NCI-H748 (cell line): ENCODE measurements around the gene ZDHHC5.
"Not testable (repeated sequence)": the region's sequence is repeated elsewhere in the genome, so short reads cannot be mapped to it uniquely, and the experiment has no call there.

Experiments used
- DNase-seq: peaks from one replicate; lab custom pipeline; 2025; ENCODE audit not compliant: unreplicated experiment; lab: John Stamatoyannopoulos, UW

ZDHHC5 gene

DNA sequence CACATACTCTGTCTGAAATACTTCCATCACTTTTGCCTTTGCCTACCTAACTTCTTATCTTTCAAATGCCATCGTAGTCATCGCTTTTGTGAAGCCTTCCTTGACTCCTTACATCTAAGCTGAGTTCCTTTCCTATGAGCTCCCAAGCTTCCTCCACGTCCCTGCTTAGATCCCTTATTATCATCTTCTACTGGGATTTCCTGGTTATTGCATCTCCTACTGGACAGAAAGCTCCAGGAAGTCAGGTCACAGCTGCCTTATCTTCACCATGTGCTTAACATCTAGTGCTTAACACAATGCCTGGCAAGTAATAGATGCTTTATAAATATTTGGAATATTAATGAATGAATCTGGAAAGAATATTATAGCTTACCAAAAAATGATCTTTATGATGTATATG is 24.1 kb upstream of the ZDHHC5 start:
- DNase-seq = no peak

DNA sequence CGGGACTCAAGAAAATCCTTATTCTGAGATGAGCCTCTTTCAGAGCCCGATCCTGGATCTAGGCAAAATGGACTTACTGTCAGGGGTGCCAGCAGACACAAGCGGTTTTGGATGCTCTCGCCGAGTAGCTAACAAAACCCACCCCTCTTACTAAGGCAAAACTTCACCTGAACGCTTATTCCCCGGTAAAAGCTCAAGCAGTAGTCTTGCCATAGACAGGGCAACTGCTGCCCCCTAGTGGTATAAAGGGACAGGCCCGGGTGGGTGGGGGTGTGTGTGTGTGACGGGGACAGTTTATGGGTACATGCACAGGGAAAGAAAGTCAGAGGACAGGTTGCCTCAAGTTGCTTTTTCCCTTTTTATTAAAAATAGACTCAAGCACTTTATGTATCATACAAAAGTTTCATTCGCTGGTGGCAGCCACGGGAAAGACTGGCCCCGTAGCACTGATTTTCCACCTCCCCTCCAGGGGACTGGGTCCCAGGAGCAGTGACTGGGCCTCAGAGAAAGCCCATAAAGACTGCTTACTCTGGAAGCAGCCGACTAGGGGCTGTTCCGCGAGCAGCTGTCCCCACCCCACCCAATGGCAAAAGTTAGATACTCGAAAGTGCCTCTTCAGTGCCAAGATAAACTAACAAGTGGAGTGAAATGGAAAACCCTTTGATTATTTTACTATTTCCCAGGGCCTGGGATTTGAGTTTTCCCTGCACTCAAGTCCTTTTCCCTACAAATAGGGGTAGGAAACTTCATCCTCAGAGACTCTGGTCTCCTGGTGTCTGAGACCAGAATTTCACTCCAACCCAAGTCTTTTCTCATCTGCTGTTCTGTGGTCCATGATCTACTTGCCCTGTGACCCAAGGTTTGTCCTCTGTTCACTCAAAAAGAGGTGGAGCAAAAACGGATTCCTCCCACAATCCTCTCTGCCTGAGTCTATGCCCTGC is 22.9 kb upstream of the ZDHHC5 start:
- peak; percentile 79 for DNase-seq

DNA sequence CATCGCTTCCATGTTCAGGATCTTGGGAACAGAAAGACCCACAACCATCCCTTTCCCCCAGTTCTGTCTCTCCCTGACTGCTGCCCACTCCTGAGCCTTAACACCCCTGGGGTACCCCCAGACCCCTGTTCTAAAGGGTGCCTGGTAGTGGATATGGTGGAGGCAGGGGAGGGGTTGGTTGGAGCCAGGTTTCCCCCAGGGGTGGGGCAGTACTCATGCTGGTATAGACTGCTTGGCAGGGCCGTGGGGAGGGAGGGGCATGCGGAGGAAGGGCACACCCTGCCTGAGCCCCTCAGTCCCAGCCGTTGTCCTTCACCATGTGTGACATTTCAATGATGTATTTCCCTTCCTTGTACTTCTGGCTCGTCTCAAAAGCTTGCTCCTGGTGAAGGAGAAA is 22.2 kb upstream of the ZDHHC5 start:
- no peak for DNase-seq

DNA sequence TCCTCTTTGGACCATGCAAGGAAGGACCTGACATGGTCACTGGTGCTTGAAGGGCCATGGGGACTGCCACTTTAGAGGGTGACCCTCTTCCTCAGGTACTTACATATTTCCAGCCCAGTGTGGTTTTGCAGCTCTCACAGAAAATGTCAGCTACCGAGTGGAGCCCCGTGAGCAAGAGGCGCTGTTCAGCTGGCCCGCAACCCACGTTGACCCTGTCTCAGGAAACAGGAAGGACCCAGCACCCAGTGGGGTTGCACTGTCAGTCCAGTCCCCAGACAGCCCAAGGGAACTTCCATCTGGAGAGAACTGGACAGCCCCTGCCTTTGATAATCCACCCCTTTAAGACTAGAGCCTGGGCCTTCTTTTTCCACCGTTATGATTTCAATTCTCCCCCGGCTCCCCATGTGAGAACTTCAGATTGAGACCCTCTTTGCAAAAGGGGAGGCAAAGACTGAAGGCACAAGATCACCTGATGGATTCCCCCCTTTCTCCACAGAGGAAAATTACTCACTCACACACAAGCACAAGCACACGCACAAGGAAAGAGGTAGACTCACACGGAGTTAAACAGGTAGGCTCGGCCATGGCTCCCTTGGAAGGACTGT is 21.6 kb upstream of the ZDHHC5 start:
- no peak for DNase-seq

DNA sequence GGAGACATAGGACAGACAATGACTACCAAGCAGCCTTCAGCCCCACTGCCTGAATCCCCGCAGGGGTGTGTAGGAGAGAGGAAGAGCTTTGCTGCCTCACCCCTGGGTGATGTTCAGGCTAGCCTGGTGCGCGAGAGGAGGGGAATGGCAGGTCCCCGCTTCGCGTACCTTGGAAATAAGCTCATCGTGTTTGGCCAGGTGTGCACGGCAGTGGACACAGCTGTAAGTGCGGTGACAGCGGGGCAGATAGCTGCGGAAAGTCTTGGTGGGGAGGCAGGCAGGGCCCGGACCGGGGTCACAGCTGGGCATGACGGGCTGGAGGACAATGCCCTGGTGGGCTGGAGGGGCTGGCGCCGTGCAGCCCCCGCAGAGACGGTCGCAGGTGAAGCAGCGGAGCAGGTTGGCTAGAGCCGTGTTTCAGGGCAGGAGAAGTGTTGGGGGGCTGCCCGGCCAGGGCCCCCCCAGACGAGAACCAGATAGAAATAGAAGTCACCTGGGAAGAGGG is 21.1 kb upstream of the ZDHHC5 start:
- peak; percentile 62 for DNase-seq

DNA sequence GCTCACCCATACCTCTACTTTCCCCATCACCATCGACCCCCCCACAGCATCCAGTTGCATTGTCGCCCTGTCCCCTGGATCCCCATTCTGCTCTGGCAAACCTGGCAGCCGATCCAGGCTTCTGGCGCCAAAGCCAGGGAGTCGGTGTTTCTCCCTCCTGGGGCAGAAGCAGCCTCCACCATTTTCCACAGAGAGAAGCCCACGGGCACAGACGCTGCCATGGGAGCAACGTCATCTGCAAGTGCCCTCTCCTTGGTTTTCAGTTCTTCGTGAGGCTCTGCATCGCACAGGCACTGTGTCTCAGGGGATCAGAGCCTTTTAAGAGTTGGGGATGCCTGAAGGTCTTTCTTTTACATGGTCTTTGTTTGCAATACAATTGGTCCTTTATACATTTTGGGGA is 20.5 kb upstream of the ZDHHC5 start:
- peak; percentile 39 for DNase-seq

DNA sequence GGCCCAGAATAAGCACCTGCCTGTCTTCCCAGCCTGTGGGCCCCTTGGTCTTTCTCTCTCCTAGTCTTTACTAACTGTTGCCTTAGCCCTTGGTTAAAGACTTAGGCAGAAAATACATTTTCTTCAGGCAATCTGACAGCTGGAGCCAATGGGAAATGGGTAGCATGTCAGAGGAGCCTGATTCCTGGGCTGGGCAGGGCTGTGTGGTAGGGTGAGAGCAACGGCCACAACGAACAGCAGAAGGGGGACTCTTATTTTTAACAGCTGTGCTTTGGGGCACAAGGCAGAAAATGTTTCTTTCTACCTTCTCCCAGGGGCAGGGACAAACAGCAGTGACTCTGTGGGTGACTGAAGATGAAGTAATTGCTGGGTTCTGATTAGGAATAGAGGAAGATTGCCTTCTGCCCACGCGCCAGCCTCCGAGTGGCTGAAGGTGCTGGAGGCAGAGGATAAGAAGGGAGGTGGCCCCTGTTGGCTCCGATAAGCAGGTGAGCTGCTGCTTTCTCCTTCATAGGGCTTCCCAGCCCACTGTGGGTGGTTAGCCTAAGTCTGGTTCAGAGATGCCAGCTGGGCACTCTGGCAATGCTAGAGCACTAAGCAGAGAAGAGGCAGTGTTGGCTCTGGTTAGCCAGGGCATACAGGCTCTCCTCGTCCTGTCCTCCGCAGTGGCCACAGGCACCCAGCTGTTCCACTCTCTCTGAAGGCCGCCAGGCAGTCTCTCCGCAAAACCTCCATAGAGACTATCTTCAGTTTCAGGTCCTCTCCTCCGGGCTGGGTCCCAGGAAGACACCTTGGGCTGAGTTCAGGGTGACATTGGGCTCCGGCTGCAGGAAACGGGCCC is 19.7 kb upstream of the ZDHHC5 start:
- no peak for DNase-seq

DNA sequence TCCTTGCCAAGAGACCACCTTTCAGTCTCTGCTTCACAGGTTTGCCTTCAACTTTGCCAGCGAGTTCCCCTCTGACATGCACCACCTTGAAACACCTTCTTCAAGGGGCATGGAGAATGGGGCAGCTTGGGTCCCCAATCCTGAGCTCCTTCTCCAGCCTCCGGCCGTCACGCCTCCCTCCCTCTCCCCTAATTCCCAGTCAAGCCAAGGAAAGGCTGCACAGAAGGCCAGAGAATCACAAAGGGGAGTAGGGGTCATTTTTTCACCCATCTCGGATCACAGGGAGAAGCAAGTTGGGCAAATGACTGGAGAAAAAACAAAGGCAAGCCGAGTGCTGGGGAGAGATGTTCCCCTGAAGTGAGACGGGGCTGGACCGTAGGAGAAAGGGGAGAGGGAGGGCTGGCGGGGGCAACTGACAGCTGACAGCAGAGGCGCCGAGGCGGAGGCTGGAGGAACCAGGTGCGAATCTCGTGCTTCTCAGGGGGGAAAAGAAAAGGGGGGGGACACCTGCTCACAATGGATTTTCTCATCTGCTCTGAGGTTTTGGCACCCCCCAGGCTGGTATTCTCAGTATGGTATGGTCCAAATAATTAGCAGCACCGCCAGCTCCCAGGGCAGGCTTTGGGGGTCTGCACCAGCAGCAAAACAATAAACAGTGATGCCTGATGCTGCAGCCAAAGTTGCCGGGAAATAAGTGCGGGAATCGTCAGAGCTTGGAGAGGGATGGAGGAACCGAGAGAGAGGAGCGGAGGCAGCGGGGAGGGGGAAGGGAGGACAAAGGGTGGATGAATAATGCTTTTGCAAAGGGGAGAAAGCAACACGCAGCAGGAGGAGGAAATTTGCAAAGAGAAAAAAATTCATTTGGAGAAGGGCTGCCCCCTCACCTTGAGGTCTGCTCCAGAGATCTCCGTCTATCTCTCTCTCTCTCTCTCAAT is 18.8 kb upstream of the ZDHHC5 start:
- DNase-seq = peak; percentile 36

DNA sequence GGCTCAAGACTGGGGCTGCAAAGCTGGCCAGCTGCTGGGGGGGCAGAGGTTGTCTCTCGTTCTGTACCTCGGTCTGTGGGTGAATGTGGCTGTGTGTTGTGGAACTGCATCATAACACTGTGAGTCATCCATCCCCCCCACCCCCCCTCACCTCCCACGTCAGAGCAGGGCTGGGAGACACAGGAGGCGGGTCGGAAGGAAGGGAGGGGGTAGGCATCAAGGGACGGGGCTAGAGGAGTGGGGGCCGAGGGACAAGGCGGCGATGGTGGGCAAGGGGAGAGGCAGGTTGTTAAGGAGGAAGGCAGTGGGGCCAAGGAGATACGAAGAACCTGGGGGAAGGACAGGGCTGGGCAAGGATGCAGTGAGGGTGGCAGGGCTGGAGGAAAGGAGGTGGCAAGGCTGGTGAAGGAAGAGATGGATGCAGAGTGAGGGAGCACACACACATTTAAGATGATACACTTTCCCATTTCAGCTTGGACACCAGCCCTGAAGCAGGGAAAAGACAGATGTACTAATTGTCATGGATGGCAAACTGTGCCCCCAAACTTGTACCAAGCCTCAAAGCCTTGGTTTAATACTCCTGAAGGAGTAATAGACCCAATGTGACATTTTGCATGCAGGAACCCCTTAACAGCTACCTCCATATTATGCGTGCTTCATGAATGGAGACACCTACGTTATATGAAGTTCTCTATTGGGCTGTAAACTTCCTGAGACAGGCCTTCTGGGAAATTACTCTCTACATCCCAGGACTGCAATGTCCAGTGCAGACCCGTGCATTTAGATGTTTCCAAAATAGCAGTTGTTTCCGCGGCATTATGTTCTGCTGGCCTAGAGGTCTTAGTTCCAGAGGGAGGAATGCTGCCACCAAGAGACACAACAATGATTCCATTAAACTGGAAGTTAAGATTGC is 17.8 kb upstream of the ZDHHC5 start, which contains the start of gene YPEL4:
YPEL4 (minus strand) TSS at position 87 of the 913 bp plus-strand sequence. CDS start 2,805 bp downstream, outside the sequence.
- DNase-seq = peak; percentile 58

DNA sequence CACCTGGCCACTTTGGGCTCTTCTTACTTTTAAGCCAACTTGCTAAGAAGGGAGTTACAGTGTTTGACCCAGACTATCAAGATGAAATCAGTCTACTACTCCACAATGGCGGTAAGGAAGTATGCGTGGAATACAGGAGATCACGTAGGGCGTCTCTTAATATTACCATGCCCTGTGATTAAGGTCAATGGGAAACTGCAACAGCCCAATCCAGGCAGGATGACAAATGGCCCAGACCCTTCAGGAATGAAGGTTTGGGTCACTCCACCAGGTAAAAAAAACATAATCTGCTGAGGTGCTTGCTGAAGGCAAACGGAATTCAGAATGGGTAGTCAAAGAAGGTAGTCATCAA is 17.2 kb upstream of the ZDHHC5 start:
- DNase-seq = no peak

DNA sequence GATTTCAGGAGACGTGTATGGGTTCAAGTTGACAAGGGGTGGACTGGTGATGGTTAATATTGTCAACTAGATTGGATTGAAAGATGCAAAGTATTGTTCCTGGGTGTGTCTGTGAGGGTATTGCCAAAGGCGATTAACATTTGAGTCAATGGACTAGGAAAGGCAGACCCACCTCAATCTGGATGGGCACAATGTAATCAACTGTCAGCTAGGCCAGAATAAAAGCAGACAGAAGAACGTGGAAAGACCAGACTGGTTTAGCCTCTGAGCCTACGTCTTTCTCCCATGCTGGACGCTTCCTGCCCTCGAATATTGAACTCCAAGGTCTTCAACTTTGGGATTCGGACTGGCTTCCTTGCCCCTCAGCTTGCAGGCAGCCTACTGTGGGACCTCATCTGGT is 16.5 kb upstream of the ZDHHC5 start:
- no peak for DNase-seq

DNA sequence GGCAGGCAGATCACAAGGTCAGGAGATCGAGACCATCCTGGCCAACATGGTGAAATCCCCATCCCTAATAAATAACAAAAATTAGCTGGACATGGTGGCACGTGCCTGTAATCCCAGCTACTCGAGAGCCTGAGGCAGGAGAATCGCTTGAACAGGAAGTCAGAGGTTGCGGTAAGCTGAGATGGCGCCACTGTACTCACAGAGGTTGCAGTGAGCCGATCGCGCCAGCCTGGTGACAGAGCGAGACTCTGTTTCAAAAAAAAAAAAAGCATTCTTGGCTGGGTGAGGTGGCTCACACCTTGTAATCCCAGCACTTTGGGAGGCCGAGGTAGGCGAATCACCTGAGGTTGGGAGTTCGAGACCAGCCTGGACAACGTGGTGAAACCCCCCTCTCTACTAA is 15.7 kb upstream of the ZDHHC5 start:
- DNase-seq = not testable (repeated sequence)

DNA sequence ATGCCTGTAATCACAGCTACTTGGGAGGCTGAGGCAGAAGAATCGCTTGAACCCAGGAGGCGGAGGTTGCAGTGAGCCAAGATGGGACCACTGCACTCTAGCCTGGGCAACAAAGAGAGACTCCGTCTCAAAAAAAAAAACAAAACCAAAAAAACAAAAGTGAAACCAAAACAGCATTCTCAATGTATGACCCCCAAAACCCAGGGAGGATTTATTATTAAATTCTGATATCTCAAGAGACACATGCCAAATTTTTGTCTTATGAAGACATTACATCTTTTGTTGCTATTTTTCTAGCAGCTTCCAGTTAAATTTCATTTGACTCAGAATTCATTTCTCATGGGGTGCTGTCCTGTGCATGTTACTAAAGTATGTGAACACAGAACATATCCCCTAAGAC is 15.3 kb upstream of the ZDHHC5 start:
- DNase-seq = no peak

DNA sequence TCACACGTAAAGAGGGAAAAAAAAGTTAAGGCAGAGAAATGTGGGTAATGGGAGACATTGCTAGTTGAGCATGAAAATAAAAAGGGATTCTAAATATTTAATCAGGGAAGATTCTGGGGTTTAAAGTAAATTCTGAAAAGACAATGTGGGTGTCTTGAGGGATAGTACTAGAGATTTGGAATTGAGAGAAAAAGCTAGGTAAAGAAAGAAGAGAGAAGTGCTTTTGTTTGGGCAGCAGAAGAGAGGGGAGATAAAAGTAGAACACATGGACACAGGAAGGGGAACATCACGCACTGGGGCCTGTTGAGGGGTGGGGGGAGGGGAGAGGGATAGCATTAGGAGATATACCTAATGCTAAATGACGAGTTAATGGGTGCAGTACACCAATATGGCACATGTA is 14.8 kb upstream of the ZDHHC5 start:
- no peak for DNase-seq

DNA sequence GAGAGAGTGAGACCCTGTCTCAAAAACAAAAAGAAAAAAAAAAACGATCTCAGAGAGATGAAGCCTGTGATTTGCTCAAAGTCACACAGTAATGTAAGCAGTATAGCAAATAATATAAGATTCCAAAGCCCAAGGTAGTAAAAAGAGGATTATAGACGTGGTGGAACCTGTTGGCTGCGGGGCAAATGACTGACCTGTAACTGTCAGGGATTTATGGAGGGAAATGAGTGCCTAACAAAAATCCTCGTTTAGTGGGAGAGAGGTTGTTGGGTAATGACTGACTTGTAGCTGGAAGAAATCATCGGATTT is 11.1 kb upstream of the ZDHHC5 start:
- DNase-seq = no peak

DNA sequence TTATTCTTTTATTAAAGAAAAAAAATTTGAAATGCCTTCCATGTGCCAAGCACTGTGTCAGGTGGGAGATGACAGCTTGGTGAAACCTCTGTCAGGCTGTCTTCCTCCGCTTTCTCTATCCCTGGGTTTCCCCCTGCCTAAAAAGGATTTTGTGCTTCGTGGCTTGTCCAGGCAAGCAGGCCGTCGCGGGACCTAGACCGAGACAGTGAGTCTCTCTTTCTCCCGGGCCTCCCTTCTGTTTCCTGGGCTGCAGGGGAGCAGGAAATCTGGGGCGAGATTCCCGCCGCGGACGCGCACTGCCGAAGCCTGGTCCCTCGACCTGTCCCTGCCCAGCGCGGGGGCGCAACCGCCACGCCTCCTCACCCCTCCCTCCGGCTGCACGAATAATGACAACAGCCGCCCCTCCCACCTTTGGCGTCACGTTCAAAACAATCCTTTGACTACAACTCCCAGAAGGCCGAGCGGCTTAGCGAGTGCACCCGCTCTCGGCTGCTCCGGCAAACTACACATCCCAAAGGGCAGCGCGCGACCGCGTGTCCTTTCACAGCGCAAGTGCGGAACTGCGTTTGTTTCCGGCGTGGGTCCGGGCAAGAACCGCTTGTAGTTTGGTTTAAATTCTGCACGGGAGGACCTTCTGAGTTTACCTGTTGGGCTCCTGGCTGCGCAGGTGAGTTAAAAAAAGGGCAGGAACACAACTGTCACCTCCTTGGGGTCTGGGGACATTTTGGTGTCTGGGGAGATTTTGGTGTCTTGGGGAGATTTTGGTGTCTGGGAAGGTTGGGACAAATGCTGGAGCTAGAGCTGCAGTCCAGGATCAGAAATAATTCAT is 10.5 kb upstream of the ZDHHC5 start, which contains the start of gene CLP1:
CLP1 (plus strand) TSS at position 569 of the 829 bp plus-strand sequence. CDS start 1,715 bp downstream, outside the sequence.
- DNase-seq = peak; percentile 99

DNA sequence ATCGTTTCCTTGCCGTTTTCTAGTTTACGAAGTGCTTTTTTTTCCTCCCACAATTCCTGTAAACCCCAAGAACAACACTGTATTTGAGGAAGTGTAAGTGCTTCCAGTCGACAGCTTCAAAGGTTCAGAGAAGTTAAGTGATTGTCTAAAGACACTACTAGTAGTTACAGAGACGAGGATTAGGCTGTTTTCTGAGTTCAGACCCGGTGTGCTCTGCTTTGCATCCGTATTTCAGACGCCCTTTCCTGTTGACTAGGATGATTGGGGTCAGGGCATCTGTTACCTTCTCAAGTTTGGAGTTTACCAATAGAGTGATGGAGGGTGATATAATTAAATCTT is 9.9 kb upstream of the ZDHHC5 start:
- DNase-seq = peak; percentile 29

DNA sequence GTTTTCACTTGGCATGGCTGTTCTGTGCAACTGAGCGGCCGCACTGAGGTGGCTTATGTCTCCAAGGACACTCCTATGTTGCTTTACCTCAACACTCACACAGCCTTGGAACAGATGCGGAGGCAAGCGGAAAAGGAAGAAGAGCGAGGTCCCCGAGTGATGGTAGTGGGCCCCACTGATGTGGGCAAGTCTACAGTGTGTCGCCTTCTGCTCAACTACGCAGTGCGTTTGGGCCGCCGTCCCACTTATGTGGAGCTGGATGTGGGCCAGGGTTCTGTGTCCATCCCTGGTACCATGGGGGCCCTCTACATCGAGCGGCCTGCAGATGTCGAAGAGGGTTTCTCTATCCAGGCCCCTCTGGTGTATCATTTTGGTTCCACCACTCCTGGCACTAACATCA is 8.2 kb upstream of the ZDHHC5 start:
- DNase-seq = no peak

DNA sequence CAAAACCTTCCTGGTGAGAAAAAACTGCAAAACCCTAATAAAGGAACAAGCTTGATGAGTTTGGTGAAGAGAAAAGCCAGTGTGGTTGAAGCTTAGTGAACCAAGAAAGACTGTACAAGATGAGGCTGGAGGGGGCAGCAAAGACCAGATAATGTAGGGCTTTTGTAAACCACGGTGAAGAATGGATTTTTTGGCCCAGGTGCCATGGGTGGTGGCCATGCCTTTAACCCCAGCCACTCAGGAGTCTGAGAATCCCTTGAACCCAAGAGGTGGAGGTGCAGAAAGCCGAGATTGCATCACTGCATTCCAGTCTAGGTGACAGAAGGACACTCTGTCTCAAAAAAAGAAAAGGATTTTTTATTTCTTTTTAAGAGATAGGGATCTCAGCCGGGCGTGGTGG is 5.0 kb upstream of the ZDHHC5 start:
- peak; percentile 2 for DNase-seq
